Glutamatergic neuron (in vitro differentiated cells): Measurements from ENCODE around the gene SIX5. TPM values are rescaled to one million over a fixed set of nuclear protein-coding genes. Genes with fewer than 3 reads are reported as not detected.

Experiments
- DNase-seq: peaks from one replicate; pipeline ENCODE4 v3.0.0; 2022
- H3K27ac Mint-ChIP-seq: one replicate; pipeline ENCODE4 v1.8.0; 2020; ENCODE audit warnings: mild to moderate bottlenecking, mixed read lengths, inconsistent platforms; ENCODE audit not compliant: unreplicated experiment
- H3K27me3 Mint-ChIP-seq: one replicate; pipeline ENCODE4 v1.8.0; 2020; ENCODE audit warnings: mild to moderate bottlenecking, moderate library complexity, mixed read lengths, inconsistent platforms; ENCODE audit not compliant: unreplicated experiment
- H3K36me3 Mint-ChIP-seq: one replicate; pipeline ENCODE4 v1.8.0; 2020; ENCODE audit warnings: mild to moderate bottlenecking, mixed read lengths, inconsistent platforms; ENCODE audit not compliant: unreplicated experiment
- H3K4me1 Mint-ChIP-seq: one replicate; pipeline ENCODE4 v1.8.0; 2020; ENCODE audit warnings: mild to moderate bottlenecking, low read depth, mixed read lengths, inconsistent platforms; ENCODE audit not compliant: unreplicated experiment
- H3K4me3 Mint-ChIP-seq: one replicate; pipeline ENCODE4 v1.8.0; 2020; ENCODE audit warnings: mild to moderate bottlenecking, mixed read lengths, inconsistent platforms; ENCODE audit not compliant: unreplicated experiment
- H3K9me3 Mint-ChIP-seq: one replicate; pipeline ENCODE4 v1.8.0; 2020; ENCODE audit warnings: mild to moderate bottlenecking, moderate library complexity, mixed read lengths, inconsistent platforms; ENCODE audit not compliant: unreplicated experiment
- total RNA-seq: library from RNA; stranded (reverse); fragmentation: NEBNext Ultra II Directional; extraction: Animal tissue kit (Norgen Biotek cat#: 25700); gene quantifications from one replicate; pipeline ENCODE4 v1.2.1, GENCODE V29; 2021; ENCODE audit not compliant: unreplicated experiment
- TF ChIP-seq, protein P1 (sequence below): fragments of 200-600 bp; sonication (generic); IDR thresholded peaks from one replicate; pipeline ENCODE4 v1.5.0; 2021; ENCODE audit not compliant: partially characterized antibody, unreplicated experiment

Gene SIX5
- total RNA-seq, 1 donor from 2014 or later = 2.0 TPM

DNA sequence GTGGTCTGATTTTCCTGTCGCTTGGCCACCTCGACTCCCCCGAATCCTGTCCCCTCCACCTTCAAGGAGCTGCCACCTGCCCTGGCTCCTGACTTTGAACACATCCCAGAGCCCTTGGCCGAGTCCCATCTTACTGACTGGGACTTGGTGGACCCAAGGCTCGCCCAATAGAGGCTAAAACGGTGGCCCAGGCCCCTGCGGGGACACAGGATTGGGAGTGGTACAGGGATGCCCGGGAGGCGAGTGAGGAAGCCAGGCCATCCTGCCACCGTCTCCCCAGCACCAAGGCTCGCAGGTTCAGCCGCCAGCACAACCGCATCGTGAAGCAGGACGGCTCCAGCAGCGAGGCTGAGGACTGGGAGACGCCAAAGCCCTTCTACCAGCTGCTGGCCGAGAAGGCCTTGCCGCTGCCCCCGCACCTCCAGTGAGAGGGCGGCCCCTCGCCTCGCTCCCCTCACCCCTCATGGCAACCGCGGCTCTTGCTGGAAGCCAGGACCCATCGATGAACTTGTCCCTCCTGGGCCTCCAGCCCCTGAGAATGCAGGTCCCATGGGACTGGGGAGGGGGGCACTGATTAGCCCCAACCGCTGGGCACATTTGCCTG lies 5.3 kb downstream of the SIX5 start:
- Mint-ChIP-seq H3K27ac (no peak overlapping the region), H3K4me1 (peaks cover 3% of the 10 kb centered on the region), H3K36me3 (no peaks in the 10 kb centered on the region), H3K4me3 (no peak overlapping the region), H3K27me3 (peaks cover 6% of the 10 kb centered on the region), H3K9me3 (no peaks in the 10 kb centered on the region)
- DNase-seq = no peak
- TF ChIP-seq, protein P1, sequence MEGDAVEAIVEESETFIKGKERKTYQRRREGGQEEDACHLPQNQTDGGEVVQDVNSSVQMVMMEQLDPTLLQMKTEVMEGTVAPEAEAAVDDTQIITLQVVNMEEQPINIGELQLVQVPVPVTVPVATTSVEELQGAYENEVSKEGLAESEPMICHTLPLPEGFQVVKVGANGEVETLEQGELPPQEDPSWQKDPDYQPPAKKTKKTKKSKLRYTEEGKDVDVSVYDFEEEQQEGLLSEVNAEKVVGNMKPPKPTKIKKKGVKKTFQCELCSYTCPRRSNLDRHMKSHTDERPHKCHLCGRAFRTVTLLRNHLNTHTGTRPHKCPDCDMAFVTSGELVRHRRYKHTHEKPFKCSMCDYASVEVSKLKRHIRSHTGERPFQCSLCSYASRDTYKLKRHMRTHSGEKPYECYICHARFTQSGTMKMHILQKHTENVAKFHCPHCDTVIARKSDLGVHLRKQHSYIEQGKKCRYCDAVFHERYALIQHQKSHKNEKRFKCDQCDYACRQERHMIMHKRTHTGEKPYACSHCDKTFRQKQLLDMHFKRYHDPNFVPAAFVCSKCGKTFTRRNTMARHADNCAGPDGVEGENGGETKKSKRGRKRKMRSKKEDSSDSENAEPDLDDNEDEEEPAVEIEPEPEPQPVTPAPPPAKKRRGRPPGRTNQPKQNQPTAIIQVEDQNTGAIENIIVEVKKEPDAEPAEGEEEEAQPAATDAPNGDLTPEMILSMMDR = no peak

- no peaks in the 10 kb centered on the region for H3K36me3 Mint-ChIP-seq
- no peak overlapping the region for H3K4me3 Mint-ChIP-seq
- TF ChIP-seq, protein P1 = no peak
Observed at GRCh38 chr19:45762870-45763631, 6.0 kb downstream of the SIX5 start.

GRCh38 chr19:45761714-45762113 lies 7.3 kb downstream of the SIX5 start:
- H3K27ac Mint-ChIP-seq = no peak overlapping the region
- no peak for DNase-seq
- no peak overlapping the region for H3K4me3 Mint-ChIP-seq
- TF ChIP-seq, protein P1 = no peak
- no peaks in the 10 kb centered on the region for H3K36me3 Mint-ChIP-seq
- peaks cover 5% of the 10 kb centered on the region for H3K27me3 Mint-ChIP-seq
- peaks cover 3% of the 10 kb centered on the region for H3K4me1 Mint-ChIP-seq
- H3K9me3 Mint-ChIP-seq = no peaks in the 10 kb centered on the region

More at GRCh38 chr19:45762870-45763631, 6.0 kb downstream of the SIX5 start:
- no peak for DNase-seq
- H3K4me1 Mint-ChIP-seq = peaks cover 3% of the 10 kb centered on the region
- no peak overlapping the region for H3K27ac Mint-ChIP-seq
- H3K9me3 Mint-ChIP-seq = no peaks in the 10 kb centered on the region
- peaks cover 5% of the 10 kb centered on the region for H3K27me3 Mint-ChIP-seq

- TF ChIP-seq, protein P1 = no peak
- Mint-ChIP-seq H3K27ac (no peak overlapping the region), H3K4me3 (no peak overlapping the region), H3K9me3 (no peaks in the 10 kb centered on the region), H3K27me3 (peaks cover 2% of the 10 kb centered on the region), H3K36me3 (no peaks in the 10 kb centered on the region), H3K4me1 (no peaks in the 10 kb centered on the region)
- no peak for DNase-seq
Observed at GRCh38 chr19:45758921-45759320, 10.1 kb downstream of the SIX5 start.

GRCh38 chr19:45757695-45758094 lies 11.4 kb downstream of the SIX5 start:
- H3K4me3 Mint-ChIP-seq = no peak overlapping the region
- peaks cover 1% of the 10 kb centered on the region for H3K4me1 Mint-ChIP-seq
- peaks cover 2% of the 10 kb centered on the region for H3K27me3 Mint-ChIP-seq
- H3K27ac Mint-ChIP-seq = no peak overlapping the region
- DNase-seq = no peak
- no peaks in the 10 kb centered on the region for H3K9me3 Mint-ChIP-seq
- TF ChIP-seq, protein P1 = no peak
- H3K36me3 Mint-ChIP-seq = no peaks in the 10 kb centered on the region
